ENCODE data around the gene ZNF524. TPM values are rescaled to one million over a fixed set of nuclear protein-coding genes. Genes with fewer than 3 reads are reported as not detected.

Gene ZNF524
- total RNA-seq (2022; extraction: Qiagen RNA extraction; ENCODE audit: low read depth): 5.5 to 21.0 TPM (median 18.9 TPM) in 5 replicates

GRCh38 chr19:55599842-55600661 is at the start of gene ZNF524:
Gene ZNF524 (plus strand): TSS chr19:55600288. CDS start chr19:55602113, 1,825 bp downstream.

DNA sequence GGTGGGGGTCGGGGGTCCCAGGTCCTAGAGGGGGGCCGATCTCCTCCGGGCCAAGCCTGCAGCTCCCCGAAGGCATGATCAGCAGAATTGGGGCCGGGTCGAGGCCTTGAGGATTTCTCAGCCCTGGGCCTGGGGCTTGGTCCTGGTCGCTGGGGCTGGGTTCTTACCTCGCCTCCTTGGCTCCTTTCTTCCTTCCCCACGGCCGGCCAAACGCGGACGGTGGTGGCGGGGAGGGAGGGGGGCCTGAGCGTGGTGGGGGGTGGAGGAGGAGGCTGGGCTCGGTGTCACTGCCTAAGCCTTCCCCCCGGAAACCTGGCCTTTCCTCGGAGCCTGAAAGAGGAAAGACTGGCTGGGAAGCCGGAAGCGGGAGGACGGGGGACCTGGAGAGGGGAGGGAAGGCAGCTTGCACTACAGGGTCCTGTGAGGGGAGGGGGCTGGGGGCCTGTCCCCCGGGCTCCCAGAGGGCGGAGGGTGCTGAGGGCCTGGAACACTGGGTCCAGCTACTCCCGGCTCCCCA is 19.4 kb upstream of the ZNF524 start, which contains the start of gene ZNF579:
TSS of gene ZNF579 (minus strand) at position 221 of the 517 bp plus-strand sequence. CDS start 1,209 bp downstream, outside the sequence.

DNA sequence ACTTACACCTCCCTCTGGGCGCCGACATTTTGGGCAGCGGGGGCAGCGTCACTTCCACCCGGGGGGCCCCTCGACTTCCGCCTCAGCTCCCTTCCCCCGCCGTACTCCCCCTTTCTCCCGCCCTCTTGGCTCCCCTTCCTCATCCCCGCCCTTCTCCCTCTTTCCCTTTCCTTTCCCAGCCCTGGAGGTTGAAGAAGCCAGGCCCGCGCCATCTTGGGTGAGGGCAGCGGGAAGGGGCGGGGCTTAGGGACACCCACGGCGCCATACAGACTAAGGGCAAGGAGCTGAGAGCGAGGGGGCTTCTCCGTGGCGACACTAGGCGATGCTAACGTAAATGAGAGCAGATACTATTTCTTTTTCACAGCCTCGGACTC is 633 bp upstream of the ZNF524 start, which contains the start of gene FIZ1:
TSS of gene FIZ1 (minus strand) at position 50 of the 374 bp plus-strand sequence. CDS start 1,652 bp downstream, outside the sequence.

DNA sequence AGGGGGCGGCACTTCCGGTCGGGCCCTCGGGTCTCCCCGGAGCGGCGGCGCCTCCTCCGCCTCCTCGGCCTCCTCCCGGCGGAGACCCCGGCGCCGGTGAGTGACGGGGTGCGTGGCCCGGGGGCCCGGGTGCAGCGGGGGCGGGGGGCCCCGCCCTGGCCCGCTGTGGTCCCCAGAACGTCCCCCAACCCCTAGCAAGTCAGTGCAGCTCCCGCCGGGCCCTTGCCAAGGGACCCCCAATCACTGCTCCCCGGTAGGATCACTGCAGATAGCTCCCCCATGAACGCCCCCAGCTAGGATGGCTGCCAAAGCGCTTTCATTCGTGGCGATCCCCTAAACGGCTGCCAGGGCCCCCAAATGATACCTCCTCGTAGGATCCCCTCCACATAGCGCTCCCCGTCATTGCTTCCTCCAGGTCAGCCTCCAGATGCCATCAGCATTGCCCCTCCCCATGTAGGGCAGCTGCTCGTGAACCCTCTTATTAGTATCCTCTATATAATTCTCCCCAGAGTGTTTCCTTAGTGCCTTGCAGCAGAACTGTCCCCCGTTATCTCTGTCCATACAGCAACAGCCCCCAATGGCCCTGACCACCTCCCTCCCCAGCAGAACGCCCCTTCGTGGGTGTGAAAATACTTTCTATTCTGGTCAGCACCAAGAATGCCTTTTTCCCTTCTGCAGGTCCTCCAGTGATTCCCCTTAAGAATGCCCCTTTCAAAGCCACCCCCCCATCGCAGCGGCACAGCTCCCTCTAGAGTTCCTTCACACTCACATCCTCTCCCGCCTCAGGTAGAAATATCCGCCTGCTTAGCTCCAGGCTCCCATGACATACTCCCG is 5.8 kb downstream of the ZNF524 start, which contains the start of gene ZNF865:
TSS of gene ZNF865 (plus strand) at position 11 of the 834 bp plus-strand sequence. CDS start 7,972 bp downstream, outside the sequence.

GRCh38 chr19:55624109-55625003 is 24.3 kb downstream of the ZNF524 start, which contains the start of gene ZNF784:
Gene ZNF784 (minus strand): TSS chr19:55624566. CDS start chr19:55624561, 5 bp downstream.

DNA sequence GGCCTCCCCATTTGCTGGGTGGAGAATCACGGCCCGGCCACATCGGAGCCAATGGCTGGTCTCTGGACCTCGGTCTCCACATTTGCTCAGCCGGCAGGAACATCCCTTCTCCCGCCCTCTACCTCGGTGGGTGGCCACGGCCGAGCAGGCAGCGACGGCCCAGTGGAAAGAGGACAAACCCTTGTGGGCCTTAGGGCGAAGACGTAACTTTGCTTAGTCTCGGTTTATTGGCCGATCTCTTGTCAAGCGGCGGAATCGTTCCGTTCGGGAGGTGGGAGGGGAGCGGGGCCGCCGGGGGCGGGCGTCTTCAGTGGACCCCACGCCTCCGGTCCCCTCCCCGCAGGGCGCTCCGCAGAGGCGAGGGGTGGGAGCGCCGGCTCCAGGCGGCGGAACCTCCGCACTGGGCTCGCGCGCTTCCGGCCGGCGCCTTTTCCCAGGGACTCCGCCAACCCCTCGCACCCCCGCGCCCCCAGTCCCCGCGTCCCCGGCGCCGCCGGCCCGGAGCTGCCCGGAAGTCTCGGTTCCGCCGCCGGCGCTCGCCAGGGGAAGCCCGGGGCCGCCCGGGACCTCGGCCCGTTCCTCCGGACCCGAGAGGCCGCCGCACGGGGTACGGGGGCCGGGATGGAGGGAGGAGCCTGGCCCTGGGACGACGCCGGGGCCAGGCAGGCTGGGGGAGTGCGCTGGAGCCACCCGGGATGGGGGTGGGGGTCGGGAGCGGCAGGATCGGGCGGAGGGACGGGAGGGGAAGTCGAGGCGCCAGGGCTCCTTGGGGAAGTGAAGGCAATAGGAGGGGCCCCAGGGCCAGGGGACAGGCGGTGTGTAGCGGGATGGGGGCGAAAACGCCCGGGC is 40.7 kb downstream of the ZNF524 start, which contains the start of gene ZNF580:
TSS of gene ZNF580 (plus strand) at position 426 of the 849 bp plus-strand sequence. CDS start 1,507 bp downstream, outside the sequence.

GRCh38 chr19:55643003-55643886 is 43.2 kb downstream of the ZNF524 start, which contains the start of gene ZNF581:
Gene ZNF581 (plus strand): TSS chr19:55643649. CDS start chr19:55644572, 923 bp downstream.

GRCh38 chr19:55647732-55648584 is 47.9 kb downstream of the ZNF524 start, which contains the start of gene CCDC106:
Gene CCDC106 (plus strand): TSS chr19:55648212. CDS start chr19:55649047, 835 bp downstream.

Other genes starting within 250 kb of the ZNF524 start
- gene COX6B2, start 245.6 kb upstream of the ZNF524 start, total RNA-seq (2022; extraction: Qiagen RNA extraction; ENCODE audit: low read depth): 1.2 to 7.0 TPM (median 1.4 TPM) in 5 replicates
- gene GARIN5B, start 237.0 kb upstream of the ZNF524 start, total RNA-seq (2022; extraction: Qiagen RNA extraction; ENCODE audit: low read depth): 0.11 to 0.42 TPM (median 0.18 TPM) in 4 of 5 replicates, not detected in the other
- gene IL11, start 229.8 kb upstream of the ZNF524 start, total RNA-seq (2022; extraction: Qiagen RNA extraction; ENCODE audit: low read depth): 20.8 to 42.0 TPM (median 26.5 TPM) in 5 replicates
- gene TMEM190, start 223.5 kb upstream of the ZNF524 start, total RNA-seq (2022; extraction: Qiagen RNA extraction; ENCODE audit: low read depth): 1.2 to 2.3 TPM (median 1.3 TPM) in 5 replicates
- gene TMEM238, start 216.0 kb upstream of the ZNF524 start, total RNA-seq (2022; extraction: Qiagen RNA extraction; ENCODE audit: low read depth): 2.3 to 14.6 TPM (median 11.3 TPM) in 5 replicates
- 2,333 to 3,419 TPM (median 2,681 TPM) in 5 replicates for gene RPL28, start 214.4 kb upstream of the ZNF524 start, total RNA-seq (2022; extraction: Qiagen RNA extraction; ENCODE audit: low read depth)
- gene UBE2S, start 192.5 kb upstream of the ZNF524 start, total RNA-seq (2022; extraction: Qiagen RNA extraction; ENCODE audit: low read depth): 317 to 626 TPM (median 479 TPM) in 5 replicates
- not detected in 5 replicates for gene SHISA7, start 157.0 kb upstream of the ZNF524 start, total RNA-seq (2022; extraction: Qiagen RNA extraction; ENCODE audit: low read depth)
- gene ISOC2, start 138.6 kb upstream of the ZNF524 start, total RNA-seq (2022; extraction: Qiagen RNA extraction; ENCODE audit: low read depth): 36.3 to 64.0 TPM (median 58.6 TPM) in 5 replicates
- gene C19orf85, start 135.5 kb upstream of the ZNF524 start, total RNA-seq (2022; extraction: Qiagen RNA extraction; ENCODE audit: low read depth): not detected in 5 replicates
- 2.7 to 8.8 TPM (median 6.9 TPM) in 5 replicates for gene ZNF628, start 123.7 kb upstream of the ZNF524 start, total RNA-seq (2022; extraction: Qiagen RNA extraction; ENCODE audit: low read depth)
- gene NAT14, start 115.1 kb upstream of the ZNF524 start, total RNA-seq (2022; extraction: Qiagen RNA extraction; ENCODE audit: low read depth): 32.8 to 59.9 TPM (median 49.9 TPM) in 5 replicates
- gene SSC5D, start 111.9 kb upstream of the ZNF524 start, total RNA-seq (2022; extraction: Qiagen RNA extraction; ENCODE audit: low read depth): 0.69 to 1.2 TPM (median 0.82 TPM) in 5 replicates
- gene SBK2, start 63.2 kb upstream of the ZNF524 start, total RNA-seq (2022; extraction: Qiagen RNA extraction; ENCODE audit: low read depth): 0.61 to 2.5 TPM (median 2.0 TPM) in 5 replicates
- 0.44 to 1.5 TPM (median 1.5 TPM) in 5 replicates for gene SBK3, start 54.7 kb upstream of the ZNF524 start, total RNA-seq (2022; extraction: Qiagen RNA extraction; ENCODE audit: low read depth)
- 14.9 to 40.1 TPM (median 32.3 TPM) in 5 replicates for gene ZNF579, start 19.4 kb upstream of the ZNF524 start, total RNA-seq (2022; extraction: Qiagen RNA extraction; ENCODE audit: low read depth)
- gene FIZ1, start 771 bp upstream of the ZNF524 start, total RNA-seq (2022; extraction: Qiagen RNA extraction; ENCODE audit: low read depth): 17.5 to 25.7 TPM (median 24.4 TPM) in 5 replicates
- 5.4 to 14.2 TPM (median 13.0 TPM) in 5 replicates for gene ZNF865, start 5.4 kb downstream of the ZNF524 start, total RNA-seq (2022; extraction: Qiagen RNA extraction; ENCODE audit: low read depth)
- 4.2 to 6.8 TPM (median 6.3 TPM) in 5 replicates for gene ZNF784, start 24.3 kb downstream of the ZNF524 start, total RNA-seq (2022; extraction: Qiagen RNA extraction; ENCODE audit: low read depth)
- 28.5 to 56.8 TPM (median 53.1 TPM) in 5 replicates for gene ZNF580, start 40.7 kb downstream of the ZNF524 start, total RNA-seq (2022; extraction: Qiagen RNA extraction; ENCODE audit: low read depth)
- gene ZNF581, start 43.4 kb downstream of the ZNF524 start, total RNA-seq (2022; extraction: Qiagen RNA extraction; ENCODE audit: low read depth): 30.4 to 50.5 TPM (median 46.8 TPM) in 5 replicates
- 12.8 to 19.3 TPM (median 18.8 TPM) in 5 replicates for gene CCDC106, start 47.9 kb downstream of the ZNF524 start, total RNA-seq (2022; extraction: Qiagen RNA extraction; ENCODE audit: low read depth)
- gene U2AF2, start 54.7 kb downstream of the ZNF524 start, total RNA-seq (2022; extraction: Qiagen RNA extraction; ENCODE audit: low read depth): 185 to 322 TPM (median 309 TPM) in 5 replicates
- gene EPN1, start 74.9 kb downstream of the ZNF524 start, total RNA-seq (2022; extraction: Qiagen RNA extraction; ENCODE audit: low read depth): 96.1 to 229 TPM (median 208 TPM) in 5 replicates
- gene NLRP9, start 138.1 kb downstream of the ZNF524 start, total RNA-seq (2022; extraction: Qiagen RNA extraction; ENCODE audit: low read depth): not detected in 5 replicates
- gene RFPL4A, start 158.8 kb downstream of the ZNF524 start, total RNA-seq (2022; extraction: Qiagen RNA extraction; ENCODE audit: low read depth): 0.28 to 1.1 TPM (median 0.51 TPM) in 4 of 5 replicates, not detected in the other
- not detected in 5 replicates for gene RFPL4AL1, start 168.8 kb downstream of the ZNF524 start, total RNA-seq (2022; extraction: Qiagen RNA extraction; ENCODE audit: low read depth)
- gene NLRP11, start 231.7 kb downstream of the ZNF524 start, total RNA-seq (2022; extraction: Qiagen RNA extraction; ENCODE audit: low read depth): 0.05 to 0.06 TPM in 2 of 5 replicates, not detected in the others
- gene NLRP4, start 236.3 kb downstream of the ZNF524 start, total RNA-seq (2022; extraction: Qiagen RNA extraction; ENCODE audit: low read depth): not detected in 5 replicates